ENCODE data around the gene TFAP2C.

TFAP2C gene

GRCh38 chr20:56663660-56664059 lies 34.6 kb downstream of the TFAP2C start:
- Histone ChIP-seq H3K4me3 (ENCODE audit: low read depth, low read length) (no peak overlapping the region), H3K27me3 (replicated peaks) (no peaks in the 10 kb centered on the region), H3K36me3 (replicated peaks) (no peaks in the 10 kb centered on the region), H3K27ac (no peak overlapping the region)
- TF ChIP-seq, protein P1, sequence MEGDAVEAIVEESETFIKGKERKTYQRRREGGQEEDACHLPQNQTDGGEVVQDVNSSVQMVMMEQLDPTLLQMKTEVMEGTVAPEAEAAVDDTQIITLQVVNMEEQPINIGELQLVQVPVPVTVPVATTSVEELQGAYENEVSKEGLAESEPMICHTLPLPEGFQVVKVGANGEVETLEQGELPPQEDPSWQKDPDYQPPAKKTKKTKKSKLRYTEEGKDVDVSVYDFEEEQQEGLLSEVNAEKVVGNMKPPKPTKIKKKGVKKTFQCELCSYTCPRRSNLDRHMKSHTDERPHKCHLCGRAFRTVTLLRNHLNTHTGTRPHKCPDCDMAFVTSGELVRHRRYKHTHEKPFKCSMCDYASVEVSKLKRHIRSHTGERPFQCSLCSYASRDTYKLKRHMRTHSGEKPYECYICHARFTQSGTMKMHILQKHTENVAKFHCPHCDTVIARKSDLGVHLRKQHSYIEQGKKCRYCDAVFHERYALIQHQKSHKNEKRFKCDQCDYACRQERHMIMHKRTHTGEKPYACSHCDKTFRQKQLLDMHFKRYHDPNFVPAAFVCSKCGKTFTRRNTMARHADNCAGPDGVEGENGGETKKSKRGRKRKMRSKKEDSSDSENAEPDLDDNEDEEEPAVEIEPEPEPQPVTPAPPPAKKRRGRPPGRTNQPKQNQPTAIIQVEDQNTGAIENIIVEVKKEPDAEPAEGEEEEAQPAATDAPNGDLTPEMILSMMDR (IDR thresholded peaks at IDR 0.05; ENCODE audit: low read depth, low read length, missing control alignments): no peak
- DNase-seq: no peak
- in situ Hi-C loops (cut with HindIII; ENCODE audit: low pct_ligation_motif_present, low sequenced_read_pairs): no loop called here

DNA sequence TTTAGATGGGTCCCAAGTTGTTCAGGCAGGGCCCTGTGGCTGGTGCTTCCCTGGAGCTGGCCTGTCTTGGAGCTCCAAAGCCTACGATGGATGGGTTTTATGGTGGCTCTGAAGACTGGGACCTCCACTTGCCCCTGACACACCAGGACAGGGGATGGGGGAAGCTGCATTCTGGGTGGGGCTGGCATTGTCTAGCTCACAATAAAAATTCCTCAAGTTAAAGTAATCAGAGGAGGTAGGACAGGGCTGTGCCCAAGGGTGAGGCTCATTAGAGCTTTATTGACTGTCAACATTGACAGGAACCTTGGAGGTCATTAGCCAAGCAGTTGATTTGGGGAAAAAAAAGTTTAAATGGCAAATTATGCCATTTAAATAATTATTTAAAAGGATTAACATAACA lies 35.7 kb downstream of the TFAP2C start:
- Histone ChIP-seq H3K27ac (no peak overlapping the region), H3K27me3 (replicated peaks) (no peaks in the 10 kb centered on the region), H3K36me3 (replicated peaks) (no peaks in the 10 kb centered on the region), H3K4me3 (ENCODE audit: low read depth, low read length) (no peak overlapping the region)
- TF ChIP-seq, protein P1 (IDR thresholded peaks at IDR 0.05; ENCODE audit: low read depth, low read length, missing control alignments): no peak
- no peak for DNase-seq
- in situ Hi-C loops (cut with HindIII; ENCODE audit: low pct_ligation_motif_present, low sequenced_read_pairs): no loop called here

GRCh38 chr20:56665806-56666205 lies 36.7 kb downstream of the TFAP2C start:
- TF ChIP-seq, protein P1 (IDR thresholded peaks at IDR 0.05; ENCODE audit: low read depth, low read length, missing control alignments): no peak
- Histone ChIP-seq H3K27ac (no peak overlapping the region), H3K4me3 (ENCODE audit: low read depth, low read length) (no peak overlapping the region), H3K27me3 (replicated peaks) (no peaks in the 10 kb centered on the region), H3K36me3 (replicated peaks) (no peaks in the 10 kb centered on the region)
- in situ Hi-C loops (cut with HindIII; ENCODE audit: low pct_ligation_motif_present, low sequenced_read_pairs): no loop called here
- DNase-seq: no peak

DNA sequence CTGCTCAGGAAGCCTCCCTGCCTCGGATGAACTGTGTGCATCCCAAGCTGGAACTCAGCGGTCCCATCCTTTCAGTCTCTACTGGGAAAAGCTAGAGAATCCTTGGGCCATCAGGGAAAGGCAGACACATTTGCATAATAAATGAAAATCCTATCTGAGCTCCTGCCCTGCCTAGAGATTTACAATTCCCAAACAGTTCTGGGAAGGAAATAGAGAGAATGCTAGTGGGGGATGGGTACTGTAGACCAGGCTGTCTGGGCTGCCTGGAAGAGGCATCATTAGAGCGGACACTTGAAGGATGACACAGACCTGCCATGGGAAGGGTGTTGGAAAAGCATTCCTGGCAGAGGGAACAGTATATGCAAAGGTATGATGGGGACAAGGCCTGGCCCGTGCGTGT lies 44.3 kb downstream of the TFAP2C start:
- Histone ChIP-seq H3K27me3 (replicated peaks) (no peaks in the 10 kb centered on the region), H3K36me3 (replicated peaks) (no peaks in the 10 kb centered on the region), H3K4me3 (ENCODE audit: low read depth, low read length) (no peak overlapping the region), H3K27ac (no peak overlapping the region)
- in situ Hi-C loops (cut with HindIII; ENCODE audit: low pct_ligation_motif_present, low sequenced_read_pairs): no loop called here
- DNase-seq: no peak
- TF ChIP-seq, protein P1 (IDR thresholded peaks at IDR 0.05; ENCODE audit: low read depth, low read length, missing control alignments): no peak

DNA sequence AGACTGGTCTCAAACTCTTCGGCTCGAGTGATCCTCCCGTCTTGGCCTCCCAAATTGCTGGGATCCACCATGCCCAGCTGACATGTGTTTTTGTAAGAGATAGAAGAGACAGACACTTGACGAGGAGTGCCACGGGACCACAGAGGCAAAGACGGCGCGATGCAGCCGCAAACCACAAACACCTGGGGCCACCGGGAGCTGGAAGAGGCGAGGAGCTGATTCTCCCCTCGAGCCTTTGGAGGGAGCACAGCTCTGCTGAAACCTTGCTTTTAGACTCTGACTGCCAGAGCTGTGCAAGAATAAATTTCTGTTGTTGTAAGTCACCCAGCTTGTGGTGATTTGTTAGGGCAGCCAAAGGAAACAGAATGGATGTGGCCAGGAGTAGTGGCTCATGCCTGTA lies 46.9 kb downstream of the TFAP2C start:
- no peaks in the 10 kb centered on the region for H3K27me3 ChIP-seq (replicated peaks)
- in situ Hi-C loops (cut with HindIII; ENCODE audit: low pct_ligation_motif_present, low sequenced_read_pairs): no loop called here
- TF ChIP-seq, protein P1 (IDR thresholded peaks at IDR 0.05; ENCODE audit: low read depth, low read length, missing control alignments): no peak
- no peak overlapping the region for H3K4me3 ChIP-seq (ENCODE audit: low read depth, low read length)
- DNase-seq: no peak
- no peaks in the 10 kb centered on the region for H3K36me3 ChIP-seq (replicated peaks)
- no peak overlapping the region for H3K27ac ChIP-seq

GRCh38 chr20:56676679-56677078 lies 47.6 kb downstream of the TFAP2C start:
- TF ChIP-seq, protein P1 (IDR thresholded peaks at IDR 0.05; ENCODE audit: low read depth, low read length, missing control alignments): no peak
- DNase-seq: no peak
- in situ Hi-C loops (cut with HindIII; ENCODE audit: low pct_ligation_motif_present, low sequenced_read_pairs): no loop called here

More at GRCh38 chr20:56676679-56677078, 47.6 kb downstream of the TFAP2C start:
- Histone ChIP-seq H3K4me3 (ENCODE audit: low read depth, low read length) (no peak overlapping the region), H3K27ac (no peak overlapping the region), H3K36me3 (replicated peaks) (no peaks in the 10 kb centered on the region), H3K27me3 (replicated peaks) (no peaks in the 10 kb centered on the region)
